MCF 10A (cell line): ENCODE data around the gene PLA2G3. TPM values are rescaled to one million over a fixed set of nuclear protein-coding genes. Genes with fewer than 3 reads are reported as not detected.

ENCODE experiments used
- BruUV-seq: library from RNA; stranded (reverse); fragments of 400-500 nt; replicated peaks from 2 replicates; lab custom pipeline; 2021; lab: Mats Ljungman, UMichigan
- CTCF ChIA-PET: fragments of 300-600 bp; sonication (Branson Sonifier 250); formaldehyde crosslinking; extraction: SDS; loops from one replicate; lab custom pipeline; 2021; ENCODE audit warnings: antibody characterized with exemption, inconsistent platforms; lab: Yijun Ruan, JAX
- POLR2A ChIA-PET: fragments of 300-600, 350-650 bp; sonication (Branson Sonifier 250); formaldehyde crosslinking; extraction: SDS; loops from one replicate; lab custom pipeline; 2020; ENCODE audit warnings: antibody characterized with exemption, inconsistent platforms; lab: Yijun Ruan, JAX
- DNase-seq: peaks from one replicate; pipeline ENCODE4 v3.0.0-alpha.2; 2018; ENCODE audit not compliant: unreplicated experiment
- H3K27ac Mint-ChIP-seq: one replicate; pipeline ENCODE4 v1.8.0; 2022; ENCODE audit warnings: mild to moderate bottlenecking, low read depth, mixed read lengths; ENCODE audit not compliant: unreplicated experiment
- H3K27me3 Mint-ChIP-seq: one replicate; pipeline ENCODE4 v1.8.0; 2022; ENCODE audit warnings: mixed read lengths; ENCODE audit not compliant: insufficient read depth, unreplicated experiment
- H3K36me3 Mint-ChIP-seq: one replicate; pipeline ENCODE4 v1.8.0; 2022; ENCODE audit warnings: mild to moderate bottlenecking, moderate library complexity, mixed read lengths; ENCODE audit not compliant: insufficient read depth, unreplicated experiment
- H3K4me1 Mint-ChIP-seq: one replicate; pipeline ENCODE4 v1.8.0; 2022; ENCODE audit warnings: mixed read lengths; ENCODE audit not compliant: insufficient read depth, unreplicated experiment
- H3K4me3 Mint-ChIP-seq: one replicate; pipeline ENCODE4 v1.8.0; 2022; ENCODE audit warnings: mild to moderate bottlenecking, moderate library complexity, mixed read lengths; ENCODE audit not compliant: unreplicated experiment
- H3K9me3 Mint-ChIP-seq: one replicate; pipeline ENCODE4 v1.8.0; 2022; ENCODE audit warnings: mixed read lengths; ENCODE audit not compliant: unreplicated experiment
- CTCF ChIP-seq: fragments of 200-600 bp; IDR thresholded peaks from one replicate; pipeline ENCODE4 v1.8.0; 2022; ENCODE audit warnings: antibody characterized with exemption, mild to moderate bottlenecking; ENCODE audit not compliant: unreplicated experiment
- intact Hi-C: fragments of 100-400 bp; cut with micrococcal nuclease; formaldehyde crosslinking; loops from 2 replicates; pipeline ENCODE4 v1.14.1; 2022
- total RNA-seq: library from RNA; stranded (reverse); gene quantifications from 2 replicates; pipeline ENCODE4 v1.2.3, GENCODE V29; 2022

Gene PLA2G3
- total RNA-seq, 1 experiment from 2014 or later, result not detected

- no peaks in the 10 kb centered on the region for H3K9me3 Mint-ChIP-seq
- POLR2A ChIA-PET, result interaction anchor here (0.7 to 3.8 kb wide), 15 partner anchors 8 to 144 kb away, joined by 3 to 21 read pairs (median 7); partner anchors contain the start of genes INPP5J, MORC2, RNF185 and SMTN
- no peak for TF ChIP-seq CTCF
Observed at GRCh38 chr22:31106731-31107177, 33.6 kb downstream of the PLA2G3 start.

GRCh38 chr22:31106001-31106571 is 34.2 kb downstream of the PLA2G3 start:
- H3K4me3 Mint-ChIP-seq, result peak overlapping the region; percentile 82
- CTCF ChIA-PET, result interaction anchor here (0.6 to 4.7 kb wide), 5 partner anchors 21 to 1402 kb away, joined by 3 to 62 read pairs (median 3); no protein-coding TSS in a partner anchor
- H3K4me1 Mint-ChIP-seq, result peaks cover 33% of the 10 kb centered on the region

More at GRCh38 chr22:31106731-31107177, 33.6 kb downstream of the PLA2G3 start:
- BruUV-seq, result TSS peak; percentile 56
- H3K27ac Mint-ChIP-seq, result peak overlapping the region; percentile 96
- CTCF ChIA-PET, result interaction anchor here (0.5 to 4.7 kb wide), 12 partner anchors 10 to 1402 kb away, joined by 3 to 62 read pairs (median 11); partner anchors contain the start of genes LIMK2 and RNF185
- peaks cover 29% of the 10 kb centered on the region for H3K4me1 Mint-ChIP-seq
- DNase-seq, result peak; percentile 38
- no peaks in the 10 kb centered on the region for H3K27me3 Mint-ChIP-seq
- H3K4me3 Mint-ChIP-seq, result peak overlapping the region; percentile 82
- intact Hi-C loops, result loop anchor here (1.0 kb wide), 4 partner anchors 17 to 166 kb away; no protein-coding TSS in a partner anchor
- H3K36me3 Mint-ChIP-seq, result peaks cover 7% of the 10 kb centered on the region

DNA sequence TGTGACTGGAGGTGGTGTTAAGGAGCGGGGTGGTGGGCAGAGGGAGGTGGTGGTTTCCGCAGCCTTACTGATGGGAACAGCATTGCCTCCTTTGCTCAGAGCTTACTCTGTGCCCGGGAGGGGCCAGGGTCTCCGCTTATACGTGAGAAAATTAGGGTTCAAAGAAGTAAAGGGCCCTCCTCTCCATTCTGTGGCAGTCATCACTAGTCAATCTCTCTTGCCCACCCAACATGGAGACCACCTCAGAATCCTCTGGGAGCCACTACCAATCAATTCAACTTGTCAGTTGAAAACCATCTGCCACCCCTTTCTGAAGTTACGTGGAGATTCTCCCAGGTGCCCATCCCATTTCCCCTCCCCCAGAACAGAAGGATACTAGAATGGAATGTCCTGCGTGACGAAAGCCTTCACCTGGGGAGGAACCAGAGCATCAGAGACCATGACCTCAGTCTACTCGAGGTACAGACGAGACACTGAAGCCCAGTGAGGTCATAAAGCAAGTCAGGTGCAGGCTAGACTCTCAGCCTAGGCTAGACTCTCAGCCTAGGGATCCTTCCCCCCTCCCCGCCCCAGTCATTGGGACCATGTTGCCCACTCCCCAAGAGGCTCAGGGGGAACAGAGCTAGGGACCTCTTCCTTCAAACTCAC is 34.9 kb downstream of the PLA2G3 start:
- DNase-seq, result no peak
- peaks cover 7% of the 10 kb centered on the region for H3K36me3 Mint-ChIP-seq
- intact Hi-C loops, result no loop called here
- H3K27me3 Mint-ChIP-seq, result no peaks in the 10 kb centered on the region
- no TSS peak for BruUV-seq
- no peak overlapping the region for H3K27ac Mint-ChIP-seq
- POLR2A ChIA-PET, result interaction anchor here (0.7 to 3.8 kb wide), 3 partner anchors 50 to 127 kb away, joined by 3 to 21 read pairs (median 4); partner anchors contain the start of gene RNF185
- H3K4me1 Mint-ChIP-seq, result peaks cover 33% of the 10 kb centered on the region
- no peak for TF ChIP-seq CTCF
- no peaks in the 10 kb centered on the region for H3K9me3 Mint-ChIP-seq
- peak overlapping the region; percentile 82 for H3K4me3 Mint-ChIP-seq
- CTCF ChIA-PET, result interaction anchor here (0.6 to 4.7 kb wide), 7 partner anchors 20 to 254 kb away, joined by 3 to 62 read pairs (median 4); no protein-coding TSS in a partner anchor

More at GRCh38 chr22:31106001-31106571, 34.2 kb downstream of the PLA2G3 start:
- intact Hi-C loops, result no loop called here
- Mint-ChIP-seq H3K27ac (peak overlapping the region; percentile 96), H3K9me3 (no peaks in the 10 kb centered on the region), H3K27me3 (no peaks in the 10 kb centered on the region), H3K36me3 (peaks cover 7% of the 10 kb centered on the region)
- POLR2A ChIA-PET, result interaction anchor here (1.5 to 3.8 kb wide), 6 partner anchors 25 to 137 kb away, joined by 3 to 21 read pairs (median 8); partner anchors contain the start of genes MORC2, RNF185, SMTN and TUG1
- DNase-seq, result no peak
- TF ChIP-seq CTCF, result no peak
- no TSS peak for BruUV-seq

GRCh38 chr22:31104869-31105268 is 35.4 kb downstream of the PLA2G3 start:
- POLR2A ChIA-PET, result interaction anchor here (0.5 to 0.7 kb wide), 3 partner anchors 21 to 128 kb away, joined by 3 to 4 read pairs (median 3); no protein-coding TSS in a partner anchor
- CTCF ChIA-PET, result interaction anchor here (0.7 to 2.4 kb wide), 5 partner anchors 20 to 235 kb away, joined by 3 to 6 read pairs (median 3); no protein-coding TSS in a partner anchor
- intact Hi-C loops, result no loop called here
- Mint-ChIP-seq H3K9me3 (no peaks in the 10 kb centered on the region), H3K27ac (no peak overlapping the region), H3K36me3 (peaks cover 7% of the 10 kb centered on the region), H3K4me3 (no peak overlapping the region), H3K4me1 (peaks cover 33% of the 10 kb centered on the region), H3K27me3 (no peaks in the 10 kb centered on the region)
- no peak for TF ChIP-seq CTCF
- BruUV-seq, result no TSS peak
- DNase-seq, result no peak
